IMR-90 (cell line): ENCODE data around the gene NTM. TPM values are rescaled to one million over a fixed set of nuclear protein-coding genes. Genes with fewer than 3 reads are reported as not detected.

Experiments
- ATAC-seq: fragments of 200-7000 bp; cut with Tn5 transposase; 2 replicates; pipeline ENCODE4 v1.9.1; 2020; ENCODE audit warnings: low read depth, mild to moderate bottlenecking, moderate library complexity
- BruUV-seq: library from RNA; stranded (reverse); fragments of 400-500 nt; replicated peaks from 2 replicates; lab custom pipeline; 2021; lab: Mats Ljungman, UMichigan
- CTCF ChIA-PET: fragments of 300-600 bp; formaldehyde crosslinking; extraction: SDS; loops from one replicate; lab custom pipeline; 2021; ENCODE audit warnings: antibody characterized with exemption; lab: Yijun Ruan, JAX
- POLR2A ChIA-PET: fragments of 300-600 bp; sonication (Branson Sonifier 250); formaldehyde crosslinking; loops from one replicate; lab custom pipeline; 2022; ENCODE audit warnings: antibody characterized with exemption; ENCODE audit not compliant: unreplicated experiment; lab: Charles Lee
- DNase-seq: peaks from one replicate; pipeline ENCODE4 v3.0.0; 2013
- H2AFZ ChIP-seq: replicated peaks from 2 replicates; pipeline ENCODE3; 2013; ENCODE audit warnings: low read length, mild to moderate bottlenecking; ENCODE audit not compliant: poor library complexity
- H2AK5ac ChIP-seq: 2 replicates; pipeline ENCODE4 v1.6.1; 2013; ENCODE audit warnings: low read depth, low read length, inconsistent platforms
- H2AK9ac ChIP-seq: replicated peaks from 2 replicates; pipeline ENCODE3; 2013; ENCODE audit warnings: mild to moderate bottlenecking, low read depth, low read length, moderate library complexity; ENCODE audit not compliant: poor library complexity
- H2BK120ac ChIP-seq: 2 replicates; pipeline ENCODE4 v1.6.1; 2013; ENCODE audit warnings: low read depth, low read length, inconsistent platforms
- H2BK15ac ChIP-seq: 3 replicates; pipeline ENCODE4 v1.6.1; 2013; ENCODE audit warnings: low read depth, low read length, inconsistent platforms
- H2BK20ac ChIP-seq: 2 replicates; pipeline ENCODE4 v1.6.1; 2013; ENCODE audit warnings: low read depth, mild to moderate bottlenecking, inconsistent platforms, low read length, moderate library complexity
- H2BK5ac ChIP-seq: 2 replicates; pipeline ENCODE4 v1.6.1; 2013; ENCODE audit warnings: mild to moderate bottlenecking, low read depth, low read length, inconsistent platforms; ENCODE audit not compliant: poor library complexity, severe bottlenecking
- H3K14ac ChIP-seq: replicated peaks from 2 replicates; pipeline ENCODE4 v1.6.1; 2013; ENCODE audit warnings: low read depth, low read length, inconsistent platforms
- H3K18ac ChIP-seq: 2 replicates; pipeline ENCODE4 v1.6.1; 2013; ENCODE audit warnings: low read depth, low read length, control low read depth
- H3K23ac ChIP-seq: 2 replicates; pipeline ENCODE4 v1.6.1; 2013; ENCODE audit warnings: low read depth, low read length, inconsistent platforms
- H3K27ac ChIP-seq: 2 replicates; pipeline ENCODE4 v1.5.1; 2013; ENCODE audit warnings: mild to moderate bottlenecking, control low read depth, low read length; ENCODE audit not compliant: insufficient read depth
- H3K27me3 ChIP-seq: 2 replicates; pipeline ENCODE4 v1.6.1; 2013; ENCODE audit warnings: low read length; ENCODE audit not compliant: control insufficient read depth, insufficient read depth
- H3K36me3 ChIP-seq: 2 replicates; pipeline ENCODE4 v1.6.1; 2013; ENCODE audit warnings: low read length, mixed read lengths; ENCODE audit not compliant: control insufficient read depth, insufficient read depth
- H3K4ac ChIP-seq: 2 replicates; pipeline ENCODE4 v1.6.1; 2013; ENCODE audit warnings: low read depth, low read length, inconsistent platforms
- H3K4me1 ChIP-seq: 2 replicates; pipeline ENCODE4 v1.6.1; 2013; ENCODE audit warnings: low read length, mixed read lengths; ENCODE audit not compliant: control insufficient read depth, insufficient read depth
- H3K4me2 ChIP-seq: 2 replicates; pipeline ENCODE4 v1.6.1; 2013; ENCODE audit warnings: low read depth, mild to moderate bottlenecking, control low read depth, low read length, moderate library complexity
- H3K4me3 ChIP-seq: 2 replicates; pipeline ENCODE4 v1.5.1; 2013; ENCODE audit warnings: low read depth, mild to moderate bottlenecking, control low read depth, low read length, moderate library complexity; ENCODE audit not compliant: insufficient read depth
- H3K56ac ChIP-seq: 2 replicates; pipeline ENCODE4 v1.6.1; 2013; ENCODE audit warnings: low read length, inconsistent platforms; ENCODE audit not compliant: insufficient read depth; ENCODE audit errors: extremely low read depth
- H3K79me1 ChIP-seq, 2 experiments: 2 replicates each; pipeline ENCODE4 v1.6.1; 2013; ENCODE audit warnings: low read length in 2 of 2, inconsistent platforms in 1 of 2, low read depth in 1 of 2
- H3K9ac ChIP-seq: 2 replicates; pipeline ENCODE4 v1.6.1; 2013; ENCODE audit warnings: low read depth, low read length, control low read depth
- H3K9me1 ChIP-seq: 2 replicates; pipeline ENCODE4 v1.6.1; 2013; ENCODE audit warnings: low read length, inconsistent platforms; ENCODE audit not compliant: insufficient read depth
- H3K9me3 ChIP-seq: 2 replicates; pipeline ENCODE4 v1.6.1; 2013; ENCODE audit warnings: low read length; ENCODE audit not compliant: control insufficient read depth, insufficient read depth
- H4K20me1 ChIP-seq: 2 replicates; pipeline ENCODE4 v1.6.1; 2013; ENCODE audit warnings: low read length, inconsistent platforms; ENCODE audit not compliant: insufficient read depth
- H4K5ac ChIP-seq: 2 replicates; pipeline ENCODE4 v1.6.1; 2013; ENCODE audit warnings: mild to moderate bottlenecking, low read depth, low read length, control low read depth
- H4K8ac ChIP-seq, 2 experiments: 2 replicates each; pipeline ENCODE4 v1.6.1; 2013; ENCODE audit warnings: low read depth in 2 of 2, low read length in 2 of 2, control low read depth in 1 of 2, inconsistent platforms in 1 of 2
- H4K91ac ChIP-seq: 2 replicates; pipeline ENCODE4 v1.6.1; 2013; ENCODE audit warnings: low read depth, low read length, inconsistent platforms; ENCODE audit not compliant: insufficient read depth
- CEBPB ChIP-seq: IDR thresholded peaks from 2 replicates; pipeline ENCODE4 v1.6.1; 2012; ENCODE audit warnings: low read depth, low read length, improper control_type of control experiment
- CHD1 ChIP-seq: IDR thresholded peaks from 2 replicates; pipeline ENCODE4 v1.6.1; 2012; ENCODE audit warnings: low read depth, low read length, improper control_type of control experiment
- ELK1 ChIP-seq: fragments of 150-350 bp; IDR thresholded peaks from 2 replicates; pipeline ENCODE4 v1.6.1; 2016; ENCODE audit warnings: low read depth, mild to moderate bottlenecking, low read length, moderate library complexity, borderline replicate concordance
- FOS ChIP-seq: fragments of 150-350 bp; IDR thresholded peaks from 2 replicates; pipeline ENCODE4 v1.6.1; 2016; ENCODE audit warnings: low read depth, low read length
- MAFK ChIP-seq: IDR thresholded peaks from 2 replicates; pipeline ENCODE4 v1.6.1; 2012; ENCODE audit warnings: low read depth, low read length, improper control_type of control experiment
- MAZ ChIP-seq: IDR thresholded peaks from 2 replicates; pipeline ENCODE4 v1.6.1; 2012; ENCODE audit warnings: low read depth, mild to moderate bottlenecking, low read length, improper control_type of control experiment, moderate library complexity, borderline replicate concordance
- MXI1 ChIP-seq: IDR thresholded peaks from 2 replicates; pipeline ENCODE4 v1.6.1; 2012; ENCODE audit warnings: low read depth, mild to moderate bottlenecking, low read length, moderate library complexity, borderline replicate concordance
- NFE2L2 ChIP-seq: fragments of 150-350 bp; IDR thresholded peaks from 2 replicates; pipeline ENCODE4 v1.6.1; 2016; ENCODE audit warnings: low read depth, mild to moderate bottlenecking, low read length
- POLR2A ChIP-seq: IDR thresholded peaks from 2 replicates; pipeline ENCODE4 v1.6.1; 2012; ENCODE audit warnings: mild to moderate bottlenecking, low read depth, low read length
- RAD21 ChIP-seq: IDR thresholded peaks from 2 replicates; pipeline ENCODE4 v1.6.1; 2012; ENCODE audit warnings: low read length, improper control_type of control experiment
- RCOR1 ChIP-seq: IDR thresholded peaks from 2 replicates; pipeline ENCODE4 v1.6.1; 2012; ENCODE audit warnings: mild to moderate bottlenecking, low read length, improper control_type of control experiment; ENCODE audit not compliant: insufficient replicate concordance
- RFX5 ChIP-seq: IDR thresholded peaks from 2 replicates; pipeline ENCODE4 v1.8.0; 2012; ENCODE audit warnings: low read depth, mild to moderate bottlenecking, low read length, moderate library complexity
- SMC3 ChIP-seq: fragments of 150-350 bp; IDR thresholded peaks from 2 replicates; pipeline ENCODE4 v1.6.1; 2016; ENCODE audit warnings: low read depth, mild to moderate bottlenecking, antibody characterized with exemption, low read length, moderate library complexity
- USF2 ChIP-seq: fragments of 150-350 bp; IDR thresholded peaks from 2 replicates; pipeline ENCODE4 v1.6.1; 2017; ENCODE audit warnings: mild to moderate bottlenecking, antibody characterized with exemption, low read length, low read depth
- WGBS, 2 experiments: methylation state at CpG; one replicate each; pipeline versions ENCODE4 v1.1.5 to v1.1.7; 2013; ENCODE audit warnings: missing lambda C conversion rate in 2 of 2; ENCODE audit not compliant: insufficient read length in 1 of 2; ENCODE audit errors: extremely low coverage in 2 of 2; 5-methylcytosine and 5-hydroxymethylcytosine counted together
- dilution Hi-C: fragments of 300-500 bp; cut with HindIII; formaldehyde crosslinking; loops from one replicate; pipeline ENCODE4 v1.14.3; 2018; ENCODE audit warnings: low sequenced_read_pairs; ENCODE audit not compliant: unreplicated experiment
- in situ Hi-C: fragments of 300-500 bp; cut with MboI; formaldehyde crosslinking; loops from 3 replicates; pipeline ENCODE4 v1.14.3; 2019; ENCODE audit warnings: low sequenced_read_pairs, inconsistent platforms, mixed read lengths
- intact Hi-C: fragments of 100-400 bp; cut with micrococcal nuclease; formaldehyde crosslinking; loops from 2 replicates; pipeline ENCODE4 v1.10.0; 2022
- polyA plus RNA-seq, 3 experiments: library from polyadenylated mRNA; depleted of rRNA; stranded (reverse); fragments of >200 nt; gene quantifications; 2 replicates each; pipeline ENCODE4 v1.2.3, GENCODE V29; 2012; ENCODE audit warnings: low replicate concordance in 1 of 3
- total RNA-seq: library from RNA; depleted of rRNA; stranded (reverse); fragments of >200 nt; gene quantifications from 2 replicates; pipeline ENCODE4 v1.2.3, GENCODE V29; 2012
- TF ChIP-seq, protein P1 (sequence below): conservative IDR thresholded peaks from 2 replicates; pipeline ENCODE4 v1.5.1; 2012; ENCODE audit warnings: mild to moderate bottlenecking, low read depth, low read length, improper control_type of control experiment

Gene NTM
- total and polyA plus RNA-seq, 2 of the 4 experiments (the other 2 are of a cell fraction) = 19.5 to 25.5 TPM

DNA sequence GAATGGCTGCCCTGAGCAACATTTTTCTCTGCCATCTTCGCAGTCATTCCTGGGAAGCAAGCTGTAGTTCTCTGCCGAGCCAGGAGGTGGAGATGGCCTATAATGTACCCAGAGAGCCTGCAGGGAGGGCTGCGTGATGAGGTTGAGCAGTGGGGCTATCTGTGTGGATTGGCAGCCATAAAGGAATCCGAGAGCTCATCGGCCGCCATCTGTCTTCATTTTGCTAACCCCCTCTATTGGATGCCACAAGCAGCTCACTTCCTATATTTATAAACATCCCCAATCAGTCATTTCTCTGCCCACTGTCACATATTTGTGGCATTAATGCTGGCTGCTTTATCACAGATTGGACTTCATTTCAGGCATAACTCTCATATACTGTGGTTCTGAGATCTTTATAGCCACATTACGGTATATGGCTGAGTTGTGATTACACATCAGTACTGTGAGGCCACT, 209.5 kb downstream of the NTM start:
- H2AFZ ChIP-seq = no peak overlapping the region
- BruUV-seq = no TSS peak
- in situ Hi-C loops (no loop called here), dilution Hi-C loops (no loop called here), intact Hi-C loops (loop anchor here (1.0 kb wide), 1 partner anchor 94 kb away; no protein-coding TSS in a partner anchor)
- H3K14ac ChIP-seq = no peak overlapping the region
- no peaks in the 10 kb centered on the region for H3K79me1 ChIP-seq
- H3K18ac ChIP-seq = no peak overlapping the region
- ChIA-PET POLR2A (no interaction called here), CTCF (interaction anchor here (0.6 to 3.3 kb wide), 7 partner anchors 9 to 136 kb away, joined by 3 to 23 read pairs (median 3); no protein-coding TSS in a partner anchor)
- H2AK9ac ChIP-seq = no peak overlapping the region
- peaks cover 7% of the 10 kb centered on the region; the same call in 1 of the 2 replicates for H3K27me3 ChIP-seq
- peak; percentile 56 for TF ChIP-seq SMC3
- TF ChIP-seq FOS = no peak
- TF ChIP-seq NFE2L2 = no peak
- no peak for TF ChIP-seq MAZ
- TF ChIP-seq CEBPB = no peak
- no peak for TF ChIP-seq MAFK
- no peak for TF ChIP-seq RFX5
- no peak for TF ChIP-seq ELK1
- TF ChIP-seq USF2 = no peak
- no peak for TF ChIP-seq POLR2A
- no peak for TF ChIP-seq MXI1
- TF ChIP-seq RAD21 = peak; percentile 48
- TF ChIP-seq RCOR1 = no peak
- TF ChIP-seq CHD1 = no peak
- TF ChIP-seq, protein P1, sequence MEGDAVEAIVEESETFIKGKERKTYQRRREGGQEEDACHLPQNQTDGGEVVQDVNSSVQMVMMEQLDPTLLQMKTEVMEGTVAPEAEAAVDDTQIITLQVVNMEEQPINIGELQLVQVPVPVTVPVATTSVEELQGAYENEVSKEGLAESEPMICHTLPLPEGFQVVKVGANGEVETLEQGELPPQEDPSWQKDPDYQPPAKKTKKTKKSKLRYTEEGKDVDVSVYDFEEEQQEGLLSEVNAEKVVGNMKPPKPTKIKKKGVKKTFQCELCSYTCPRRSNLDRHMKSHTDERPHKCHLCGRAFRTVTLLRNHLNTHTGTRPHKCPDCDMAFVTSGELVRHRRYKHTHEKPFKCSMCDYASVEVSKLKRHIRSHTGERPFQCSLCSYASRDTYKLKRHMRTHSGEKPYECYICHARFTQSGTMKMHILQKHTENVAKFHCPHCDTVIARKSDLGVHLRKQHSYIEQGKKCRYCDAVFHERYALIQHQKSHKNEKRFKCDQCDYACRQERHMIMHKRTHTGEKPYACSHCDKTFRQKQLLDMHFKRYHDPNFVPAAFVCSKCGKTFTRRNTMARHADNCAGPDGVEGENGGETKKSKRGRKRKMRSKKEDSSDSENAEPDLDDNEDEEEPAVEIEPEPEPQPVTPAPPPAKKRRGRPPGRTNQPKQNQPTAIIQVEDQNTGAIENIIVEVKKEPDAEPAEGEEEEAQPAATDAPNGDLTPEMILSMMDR = peak; percentile 48
- no peak overlapping the region for H4K8ac ChIP-seq
- no peak overlapping the region for H3K27ac ChIP-seq
- H3K4ac ChIP-seq = no peak overlapping the region
- no peak overlapping the region for H2BK20ac ChIP-seq
- no peak overlapping the region for H4K91ac ChIP-seq
- H3K23ac ChIP-seq = no peak overlapping the region
- WGBS, 2 experiments = no CpG with 5 or more reads among the region's 7 CpGs
- H3K4me1 ChIP-seq = no peaks in the 10 kb centered on the region
- H3K4me2 ChIP-seq = no peak overlapping the region
- no peaks in the 10 kb centered on the region for H3K36me3 ChIP-seq
- no peak overlapping the region for H2BK120ac ChIP-seq
- H3K9ac ChIP-seq = no peak overlapping the region
- H3K9me3 ChIP-seq = no peaks in the 10 kb centered on the region
- H2BK5ac ChIP-seq = no peak overlapping the region
- H3K4me3 ChIP-seq = no peak overlapping the region
- DNase-seq (peak; percentile 40), ATAC-seq (peak; percentile 83)
- H4K5ac ChIP-seq = no peak overlapping the region
- no peak overlapping the region for H3K56ac ChIP-seq
- no peaks in the 10 kb centered on the region for H4K20me1 ChIP-seq
- no peaks in the 10 kb centered on the region for H3K9me1 ChIP-seq
- no peak overlapping the region for H2AK5ac ChIP-seq
- no peak overlapping the region for H2BK15ac ChIP-seq
